ENCODE measurements around the gene AMFR.

GRCh38 chr16:56365552-56365951 lies 59.8 kb downstream of the AMFR start:
- no peak for TF ChIP-seq CTCF (IDR thresholded peaks at IDR 0.05 in 8 of 11, conservative IDR thresholded peaks at IDR 0.05 in 3 of 11)
- no peak for TF ChIP-seq POLR2AphosphoS5 (IDR thresholded peaks at IDR 0.05)
- no peak for TF ChIP-seq POLR2A (IDR thresholded peaks at IDR 0.05)

Measured in spleen (tissue), 7 donors.